Activated B cell treated with CpG ODN at 0.5 μM for 24 hours (primary cell): ENCODE data around the gene FAM32A. TPM values are rescaled to one million over a fixed set of nuclear protein-coding genes. Genes with fewer than 3 reads are reported as not detected.
A peak's percentile ranks its signal among the peaks of the same experiment; 100 is the strongest.

ENCODE experiments used
- ATAC-seq: fragments of 200-7000 bp; cut with Tn5 transposase; one replicate; pipeline ENCODE4 v1.10.0; 2021; ENCODE audit warnings: low read depth, mild to moderate bottlenecking, moderate library complexity
- CTCF ChIA-PET: fragments of 350-600 bp; sonication (Branson Sonifier 250); formaldehyde crosslinking; loops from one replicate; lab custom pipeline; 2021; ENCODE audit warnings: antibody characterized with exemption; lab: Charles Lee
- POLR2A ChIA-PET: fragments of 350-600 bp; sonication (Branson Sonifier 250); formaldehyde crosslinking; loops from one replicate; lab custom pipeline; 2021; ENCODE audit warnings: antibody characterized with exemption; lab: Charles Lee
- DNase-seq: peaks from one replicate; pipeline ENCODE4 v3.0.0; 2022
- H3K27ac Mint-ChIP-seq: one replicate; pipeline ENCODE4 v1.8.0; 2020; ENCODE audit warnings: mixed read lengths
- H3K27me3 Mint-ChIP-seq: one replicate; pipeline ENCODE4 v1.8.0; 2021; ENCODE audit warnings: mixed read lengths
- H3K36me3 Mint-ChIP-seq: one replicate; pipeline ENCODE4 v1.8.0; 2021; ENCODE audit warnings: low read depth, mixed read lengths
- H3K4me1 Mint-ChIP-seq: one replicate; pipeline ENCODE4 v1.8.0; 2021; ENCODE audit warnings: mixed read lengths
- H3K4me3 Mint-ChIP-seq: one replicate; pipeline ENCODE4 v1.8.0; 2020; ENCODE audit warnings: mild to moderate bottlenecking, mixed read lengths
- H3K9me3 Mint-ChIP-seq: one replicate; pipeline ENCODE4 v1.8.0; 2020; ENCODE audit warnings: mixed read lengths
- CTCF ChIP-seq: fragments of 200-600 bp; IDR thresholded peaks from one replicate; pipeline ENCODE4 v1.8.0; 2022; ENCODE audit warnings: antibody characterized with exemption, mild to moderate bottlenecking
- intact Hi-C: fragments of 100-400 bp; cut with micrococcal nuclease; formaldehyde crosslinking; loops from one replicate; pipeline ENCODE4 v1.15.1; 2024
- total RNA-seq: library from RNA; stranded (reverse); gene quantifications from 2 replicates; pipeline ENCODE4 v1.2.3, GENCODE V29; 2022

The FAM32A gene
- 52.2 and 53.5 TPM in 2 replicates for total RNA-seq

DNA sequence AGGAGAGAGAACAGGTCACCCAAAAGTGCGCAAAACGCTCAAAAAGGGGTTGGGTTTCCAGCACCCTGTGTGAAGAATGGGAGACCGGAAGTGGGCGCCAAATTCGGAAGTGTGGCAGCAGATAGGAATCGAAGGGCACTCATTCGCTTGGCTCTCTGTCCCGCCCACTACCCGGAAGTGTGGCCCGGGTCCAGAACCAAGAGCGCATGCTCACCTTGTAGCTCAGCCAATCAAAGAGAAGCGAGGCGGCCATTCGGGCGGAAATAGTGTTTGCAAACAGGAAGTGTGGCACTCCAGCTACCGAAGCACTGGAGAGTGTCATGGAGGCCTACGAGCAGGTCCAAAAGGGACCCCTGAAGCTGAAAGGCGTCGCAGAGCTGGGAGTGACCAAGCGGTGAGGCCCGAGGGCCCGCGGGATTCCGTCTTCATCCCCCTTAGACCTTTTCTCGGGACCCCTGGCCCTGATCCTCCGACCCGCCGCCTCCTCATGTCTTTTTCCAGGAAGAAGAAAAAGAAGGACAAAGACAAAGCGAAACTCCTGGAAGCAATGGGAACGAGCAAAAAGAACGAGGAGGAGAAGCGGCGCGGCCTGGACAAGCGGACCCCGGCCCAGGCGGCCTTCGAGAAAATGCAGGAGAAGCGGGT, at the start of gene FAM32A:
TSS of gene FAM32A (plus strand) at position 288 of the 645 bp plus-strand sequence. CDS start at position 321, 33 bp downstream.
- ATAC-seq, result peak; percentile 88
- Mint-ChIP-seq H3K27ac (peak within 1 kb of the TSS; percentile 93), H3K36me3 (peaks cover 35% of the 10 kb centered on the region), H3K9me3 (no peaks in the 10 kb centered on the region), H3K4me3 (peak within 1 kb of the TSS; percentile 97), H3K4me1 (peaks cover 35% of the 10 kb centered on the region), H3K27me3 (no peaks in the 10 kb centered on the region)
- POLR2A ChIA-PET, result interaction anchor here (0.6 to 2.4 kb wide), 36 partner anchors 9 to 766 kb away, joined by 3 to 25 read pairs (median 4); partner anchors contain the start of genes AKAP8L, AP1M1, HSH2D and RAB8A
- CTCF ChIA-PET, result interaction anchor here (0.6 to 3.3 kb wide), 21 partner anchors 11 to 556 kb away, joined by 3 to 18 read pairs (median 4); partner anchors contain the start of gene HSH2D
- intact Hi-C loops, result loop anchor here (1.0 to 2.0 kb wide), 6 partner anchors 12 to 349 kb away; partner anchors contain the start of genes AP1M1 and RAB8A
- no peak for TF ChIP-seq CTCF
- DNase-seq, result peak; percentile 94

- no peak overlapping the region for H3K4me3 Mint-ChIP-seq
- H3K4me1 Mint-ChIP-seq, result peaks cover 43% of the 10 kb centered on the region
- H3K36me3 Mint-ChIP-seq, result peaks cover 42% of the 10 kb centered on the region
- ChIA-PET CTCF (no interaction called here), POLR2A (interaction anchor here (0.9 to 5.4 kb wide), 4 partner anchors 9 to 65 kb away, joined by 3 to 37 read pairs (median 14); partner anchors contain the start of gene HSH2D)
- peaks cover 2% of the 10 kb centered on the region for H3K9me3 Mint-ChIP-seq
- intact Hi-C loops, result no loop called here
- ATAC-seq (no peak), DNase-seq (no peak)
- no peak for TF ChIP-seq CTCF
- H3K27me3 Mint-ChIP-seq, result no peaks in the 10 kb centered on the region
- H3K27ac Mint-ChIP-seq, result peak overlapping the region; percentile 62
Measured at GRCh38 chr19:16135430-16136127, 49.6 kb upstream of the FAM32A start.

GRCh38 chr19:16136185-16136999, 48.8 kb upstream of the FAM32A start:
- peaks cover 2% of the 10 kb centered on the region for H3K9me3 Mint-ChIP-seq
- intact Hi-C loops, result no loop called here
- CTCF ChIA-PET, result interaction anchor here (1.2 kb wide), 1 partner anchor 18 kb away, joined by 3 read pairs; no protein-coding TSS in a partner anchor
- peaks cover 34% of the 10 kb centered on the region for H3K36me3 Mint-ChIP-seq
- POLR2A ChIA-PET, result interaction anchor here (1.0 to 5.4 kb wide), 3 partner anchors 8 to 66 kb away, joined by 3 to 37 read pairs (median 25); partner anchors contain the start of gene HSH2D
- no peaks in the 10 kb centered on the region for H3K27me3 Mint-ChIP-seq
- H3K4me3 Mint-ChIP-seq, result no peak overlapping the region
- peaks cover 51% of the 10 kb centered on the region for H3K4me1 Mint-ChIP-seq
- peak overlapping the region; percentile 41 for H3K27ac Mint-ChIP-seq
- ATAC-seq, result no peak
- no peak for TF ChIP-seq CTCF
- DNase-seq, result no peak

DNA sequence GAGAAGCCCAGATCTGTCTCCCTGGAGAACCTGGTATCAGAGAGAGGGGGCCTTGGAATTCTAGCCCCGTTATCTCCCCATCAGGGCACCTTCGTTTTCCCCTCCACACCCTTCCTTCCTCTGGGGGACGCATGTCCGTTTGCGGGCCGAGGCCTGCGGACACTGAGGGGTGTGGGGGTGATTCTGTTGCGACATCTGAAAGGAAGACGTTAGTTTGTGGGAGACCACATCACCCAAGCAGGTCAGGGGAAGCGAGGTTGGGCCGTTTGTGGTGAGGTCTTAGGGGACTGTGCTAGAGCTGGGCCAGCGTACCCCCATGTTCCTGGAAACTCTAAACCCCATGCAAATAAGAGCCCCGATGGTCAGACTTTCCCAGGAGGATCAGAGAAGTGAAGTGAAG, 45.5 kb upstream of the FAM32A start:
- CTCF ChIA-PET, result no interaction called here
- peaks cover 9% of the 10 kb centered on the region for H3K36me3 Mint-ChIP-seq
- DNase-seq (no peak), ATAC-seq (no peak)
- POLR2A ChIA-PET, result interaction anchor here (0.5 to 15.4 kb wide), 8 partner anchors 8 to 115 kb away, joined by 3 to 338 read pairs (median 18); partner anchors contain the start of genes FAM32A and RAB8A
- TF ChIP-seq CTCF, result no peak
- peak overlapping the region; percentile 72 for H3K27ac Mint-ChIP-seq
- intact Hi-C loops, result loop anchor here (2.0 to 5.0 kb wide), 4 partner anchors 21 to 448 kb away; no protein-coding TSS in a partner anchor
- H3K4me1 Mint-ChIP-seq, result peaks cover 73% of the 10 kb centered on the region
- no peaks in the 10 kb centered on the region for H3K9me3 Mint-ChIP-seq
- peak overlapping the region; percentile 17 for H3K4me3 Mint-ChIP-seq
- H3K27me3 Mint-ChIP-seq, result no peaks in the 10 kb centered on the region
